Activated T-cell treated with anti-CD3 and anti-CD28 coated beads, Interleukin-2, amount 50 U/mL, for 24 hours (primary cell): ENCODE data around the gene OR1A1.

Experiments used
- DNase-seq: peaks from one replicate; pipeline ENCODE4 v3.0.0-alpha.2; 2020
- H3K27ac Mint-ChIP-seq: 2 replicates; pipeline ENCODE4 v1.8.0; 2020; ENCODE audit warnings: mild to moderate bottlenecking, mixed read lengths
- H3K27me3 Mint-ChIP-seq: 2 replicates; pipeline ENCODE4 v1.8.0; 2020; ENCODE audit warnings: mixed read lengths
- H3K36me3 Mint-ChIP-seq: 2 replicates; pipeline ENCODE4 v1.8.0; 2020; ENCODE audit warnings: low read depth, mixed read lengths
- H3K4me1 Mint-ChIP-seq: 2 replicates; pipeline ENCODE4 v1.8.0; 2020; ENCODE audit warnings: low read depth, mixed read lengths
- H3K4me3 Mint-ChIP-seq: 2 replicates; pipeline ENCODE4 v1.8.0; 2020; ENCODE audit warnings: mild to moderate bottlenecking, moderate library complexity, mixed read lengths
- H3K9me3 Mint-ChIP-seq: 2 replicates; pipeline ENCODE4 v1.8.0; 2020; ENCODE audit warnings: mixed read lengths

The OR1A1 gene

DNA sequence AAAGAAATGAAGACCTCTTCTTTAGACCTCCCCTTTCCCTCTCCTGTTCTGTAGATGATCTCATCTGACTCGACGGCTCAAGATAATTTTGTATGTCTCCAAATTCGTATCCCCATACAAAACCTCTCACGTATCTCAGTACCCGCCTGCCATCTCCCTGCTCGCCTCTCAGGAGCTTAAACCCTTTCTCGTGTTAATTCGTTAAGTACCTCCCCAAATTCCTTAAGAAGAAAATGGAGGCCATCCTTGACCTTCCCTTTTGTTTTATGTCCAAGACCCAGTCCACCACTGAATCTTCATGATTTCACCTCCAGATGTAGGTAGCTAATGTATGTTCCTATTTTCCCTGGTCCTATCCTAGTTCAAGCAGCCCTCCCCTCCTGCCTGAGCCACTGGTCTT lies 49.1 kb downstream of the OR1A1 start:
- H3K36me3 Mint-ChIP-seq = no peaks in the 10 kb centered on the region
- H3K9me3 Mint-ChIP-seq = peaks cover 4% of the 10 kb centered on the region
- no peak overlapping the region for H3K27ac Mint-ChIP-seq
- H3K27me3 Mint-ChIP-seq = peaks cover 14% of the 10 kb centered on the region
- H3K4me3 Mint-ChIP-seq = no peak overlapping the region
- H3K4me1 Mint-ChIP-seq = no peaks in the 10 kb centered on the region
- no peak for DNase-seq

DNA sequence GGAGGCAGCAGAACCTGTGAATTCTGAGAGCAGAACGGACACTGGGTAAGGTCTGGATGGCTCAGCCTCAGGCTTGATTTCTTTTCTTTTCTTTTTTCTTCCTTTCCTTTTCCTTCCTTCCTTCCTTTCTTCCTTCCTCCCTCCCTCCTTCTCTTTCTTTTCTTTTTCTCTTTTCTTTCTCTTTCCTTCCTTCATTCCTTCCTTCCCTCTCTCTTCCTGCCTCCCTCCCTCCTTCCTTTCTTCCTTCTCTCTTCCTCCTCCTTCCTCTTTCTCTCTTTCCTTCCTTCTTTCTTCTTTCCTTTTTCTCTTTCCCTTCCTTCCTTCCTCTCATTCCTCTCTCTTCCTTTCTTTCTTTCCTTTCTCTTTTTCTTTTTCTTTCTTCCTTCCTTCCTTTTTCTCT lies 52.7 kb downstream of the OR1A1 start:
- peaks cover 9% of the 10 kb centered on the region for H3K27me3 Mint-ChIP-seq
- H3K4me3 Mint-ChIP-seq = no peak overlapping the region
- no peak for DNase-seq
- H3K36me3 Mint-ChIP-seq = no peaks in the 10 kb centered on the region
- no peak overlapping the region for H3K27ac Mint-ChIP-seq
- no peaks in the 10 kb centered on the region for H3K9me3 Mint-ChIP-seq
- no peaks in the 10 kb centered on the region for H3K4me1 Mint-ChIP-seq

DNA sequence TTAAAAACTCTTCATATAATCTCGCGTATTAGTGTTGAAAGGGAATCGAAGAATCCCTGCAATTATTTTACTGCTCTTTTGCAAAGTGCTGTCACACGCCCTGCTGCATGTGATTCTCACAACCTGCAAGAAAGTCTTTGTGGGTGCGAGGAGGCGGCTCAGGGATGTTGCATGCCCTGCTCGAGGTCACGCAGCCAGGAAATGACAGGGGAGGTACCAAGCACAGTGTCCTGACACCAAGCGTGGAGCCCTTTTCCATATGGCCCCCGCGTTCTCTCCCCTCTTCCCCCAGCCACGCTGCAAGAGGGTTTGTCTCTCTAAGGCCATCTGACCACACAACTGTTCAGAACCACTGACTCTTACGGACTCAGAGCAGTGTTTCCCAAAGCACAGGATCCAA lies 53.1 kb downstream of the OR1A1 start:
- no peaks in the 10 kb centered on the region for H3K36me3 Mint-ChIP-seq
- H3K4me1 Mint-ChIP-seq = no peaks in the 10 kb centered on the region
- no peak overlapping the region for H3K27ac Mint-ChIP-seq
- peaks cover 9% of the 10 kb centered on the region for H3K27me3 Mint-ChIP-seq
- no peaks in the 10 kb centered on the region for H3K9me3 Mint-ChIP-seq
- no peak overlapping the region for H3K4me3 Mint-ChIP-seq
- no peak for DNase-seq
